GM19468 (cell line): Measurements from ENCODE around the gene BRI3.

Source experiments
- ATAC-seq: cut with Tn5 transposase; IDR thresholded peaks from one replicate; pipeline ENCODE4 v1.9.1; 2021; ENCODE audit warnings: mild to moderate bottlenecking, moderate library complexity, moderate number of reproducible peaks; ENCODE audit not compliant: unreplicated experiment; ENCODE audit errors: extremely low read depth

Gene BRI3

GRCh38 chr7:98330926-98331529 lies 49.5 kb downstream of the BRI3 start:
- no peak for ATAC-seq

DNA sequence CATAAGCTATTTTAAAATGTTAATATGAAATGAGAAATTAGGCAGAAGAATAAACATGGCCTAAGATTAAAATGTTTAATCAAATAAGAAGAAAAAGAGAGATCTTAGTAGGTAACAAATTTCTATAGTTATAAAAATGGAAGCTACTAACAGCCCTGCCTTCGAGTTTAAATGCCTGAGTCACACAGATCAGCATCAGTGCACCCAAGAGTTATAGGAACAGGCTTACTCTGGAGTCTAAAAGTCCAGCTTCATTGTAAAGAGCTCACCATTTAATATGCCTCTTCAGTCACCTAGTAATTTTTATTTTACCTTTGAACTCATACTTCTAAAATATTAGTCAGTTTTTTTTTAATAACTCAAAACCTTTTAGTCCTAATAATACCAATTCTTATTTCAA lies 52.6 kb downstream of the BRI3 start:
- ATAC-seq: no peak

- no peak for ATAC-seq
Observed at GRCh38 chr7:98335411-98335977, 54.0 kb downstream of the BRI3 start.

GRCh38 chr7:98338441-98338840 lies 57.0 kb downstream of the BRI3 start:
- ATAC-seq: no peak

GRCh38 chr7:98339043-98339442 lies 57.6 kb downstream of the BRI3 start:
- no peak for ATAC-seq

DNA sequence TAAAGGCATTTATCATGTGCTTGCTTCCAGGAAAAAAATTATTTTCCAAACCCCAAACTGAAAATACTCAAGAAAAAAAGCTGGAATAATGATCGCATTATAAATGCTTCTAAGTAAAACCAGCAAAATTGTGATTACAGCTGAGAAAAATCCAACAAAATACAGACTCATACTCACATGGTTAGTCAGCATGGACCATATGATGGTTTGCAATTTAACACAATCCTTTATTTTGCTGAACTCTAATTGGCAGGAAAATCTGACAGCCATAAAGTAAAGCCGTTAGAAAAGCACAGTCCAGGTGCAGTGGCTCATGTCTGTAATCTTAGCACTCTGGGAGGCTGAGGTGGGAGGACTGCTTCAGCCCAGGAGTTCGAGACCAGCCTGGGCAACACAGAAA lies 59.6 kb downstream of the BRI3 start:
- no peak for ATAC-seq
